H1 (cell line): Measurements from ENCODE around the gene ARMS2.

Source experiments
- BCL11A ChIP-seq, 2 experiments: IDR thresholded peaks; one replicate each; pipeline ENCODE4 v1.6.1; 2011; ENCODE audit warnings: low read depth in 2 of 2, low read length in 2 of 2, mild to moderate bottlenecking in 2 of 2
- EZH2 ChIP-seq: fragments of 200-600 bp; sonication (generic); IDR thresholded peaks from 2 replicates; pipeline ENCODE4 v1.7.1; 2012; ENCODE audit warnings: low read depth, mild to moderate bottlenecking, moderate library complexity, low read length, inconsistent platforms; ENCODE audit not compliant: severe bottlenecking
- GTF2F1 ChIP-seq: IDR thresholded peaks from 2 replicates; pipeline ENCODE4 v1.6.1; 2012; ENCODE audit warnings: low read depth, low read length, improper control_type of control experiment, borderline replicate concordance
- POLR2A ChIP-seq, 2 experiments: IDR thresholded peaks; 1 replicate in 1 of 2; 2 replicates in 1 of 2; pipeline ENCODE4 v1.6.1; 2011; ENCODE audit warnings: low read depth in 2 of 2, low read length in 2 of 2, mild to moderate bottlenecking in 2 of 2; ENCODE audit errors: control extremely low read depth in 1 of 2
- POLR2AphosphoS5 ChIP-seq: IDR thresholded peaks from 2 replicates; pipeline ENCODE4 v1.6.1; 2011; ENCODE audit warnings: low read depth, low read length
- SIRT6 ChIP-seq: IDR thresholded peaks from one replicate; pipeline ENCODE4 v1.7.1; 2012; ENCODE audit warnings: low read length, inconsistent platforms
- TAF1 ChIP-seq: IDR thresholded peaks from 2 replicates; pipeline ENCODE4 v1.6.1; 2011; ENCODE audit warnings: mild to moderate bottlenecking, low read depth, low read length
- TAF7 ChIP-seq: optimal IDR thresholded peaks from 2 replicates; pipeline ENCODE3; 2011; ENCODE audit warnings: low read depth, mild to moderate bottlenecking, inconsistent platforms, low read length, moderate library complexity, borderline replicate concordance
- YY1 ChIP-seq: IDR thresholded peaks from 2 replicates; pipeline ENCODE4 v1.6.1; 2011; ENCODE audit warnings: low read depth, mild to moderate bottlenecking, low read length
- TF ChIP-seq, protein P1 (sequence below), 3 experiments: IDR thresholded peaks; 1 replicate in 2 of 3; 2 replicates in 1 of 3; pipeline versions ENCODE4 v1.5.1 to v1.6.1; 2011; ENCODE audit warnings: low read length in 3 of 3, mild to moderate bottlenecking in 3 of 3, inconsistent platforms in 2 of 3, low read depth in 1 of 3, moderate library complexity in 1 of 3; ENCODE audit not compliant: insufficient read depth in 1 of 3; ENCODE audit errors: control extremely low read depth in 1 of 3
- TF ChIP-seq, protein P2 (sequence below): IDR thresholded peaks from 2 replicates; pipeline ENCODE4 v1.6.1; 2012; ENCODE audit warnings: inconsistent platforms

DNA sequence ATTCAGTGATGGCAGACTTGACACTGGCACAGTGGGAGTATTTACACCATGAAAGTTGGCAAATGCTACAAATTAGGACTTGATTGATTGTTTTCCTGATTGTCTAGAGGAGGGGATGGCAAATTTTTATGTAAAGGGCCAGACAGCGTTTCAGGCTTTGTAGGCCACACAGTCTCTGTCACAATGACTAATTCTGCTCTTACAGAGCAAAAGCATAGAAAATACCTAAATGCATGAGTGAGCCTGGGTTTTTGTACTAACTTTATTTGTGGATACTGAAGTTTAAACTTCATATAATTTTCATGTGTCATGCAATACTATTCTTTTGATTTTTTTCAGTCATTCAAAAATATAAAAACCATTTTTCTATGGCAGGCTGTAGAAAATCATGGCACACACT is 9.0 kb upstream of the ARMS2 start:
- TF ChIP-seq, protein P1, sequence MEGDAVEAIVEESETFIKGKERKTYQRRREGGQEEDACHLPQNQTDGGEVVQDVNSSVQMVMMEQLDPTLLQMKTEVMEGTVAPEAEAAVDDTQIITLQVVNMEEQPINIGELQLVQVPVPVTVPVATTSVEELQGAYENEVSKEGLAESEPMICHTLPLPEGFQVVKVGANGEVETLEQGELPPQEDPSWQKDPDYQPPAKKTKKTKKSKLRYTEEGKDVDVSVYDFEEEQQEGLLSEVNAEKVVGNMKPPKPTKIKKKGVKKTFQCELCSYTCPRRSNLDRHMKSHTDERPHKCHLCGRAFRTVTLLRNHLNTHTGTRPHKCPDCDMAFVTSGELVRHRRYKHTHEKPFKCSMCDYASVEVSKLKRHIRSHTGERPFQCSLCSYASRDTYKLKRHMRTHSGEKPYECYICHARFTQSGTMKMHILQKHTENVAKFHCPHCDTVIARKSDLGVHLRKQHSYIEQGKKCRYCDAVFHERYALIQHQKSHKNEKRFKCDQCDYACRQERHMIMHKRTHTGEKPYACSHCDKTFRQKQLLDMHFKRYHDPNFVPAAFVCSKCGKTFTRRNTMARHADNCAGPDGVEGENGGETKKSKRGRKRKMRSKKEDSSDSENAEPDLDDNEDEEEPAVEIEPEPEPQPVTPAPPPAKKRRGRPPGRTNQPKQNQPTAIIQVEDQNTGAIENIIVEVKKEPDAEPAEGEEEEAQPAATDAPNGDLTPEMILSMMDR (IDR thresholded peaks at IDR 0.05; ENCODE audit: control extremely low read depth in 1 of 3, insufficient read depth in 1 of 3, low read depth in 1 of 3, low read length in 3 of 3), result no peak
- no peak for TF ChIP-seq POLR2AphosphoS5
- TF ChIP-seq TAF1, result no peak
- TF ChIP-seq EZH2, result no peak
- no peak for TF ChIP-seq SIRT6
- TF ChIP-seq POLR2A (IDR thresholded peaks at IDR 0.05; ENCODE audit: control extremely low read depth in 1 of 2, low read depth in 2 of 2, low read length in 2 of 2), result no peak
- TF ChIP-seq BCL11A (IDR thresholded peaks at IDR 0.05; ENCODE audit: low read depth in 2 of 2, low read length in 2 of 2), result no peak
- no peak for TF ChIP-seq TAF7
- no peak for TF ChIP-seq GTF2F1
- no peak for TF ChIP-seq YY1
- TF ChIP-seq, protein P2, sequence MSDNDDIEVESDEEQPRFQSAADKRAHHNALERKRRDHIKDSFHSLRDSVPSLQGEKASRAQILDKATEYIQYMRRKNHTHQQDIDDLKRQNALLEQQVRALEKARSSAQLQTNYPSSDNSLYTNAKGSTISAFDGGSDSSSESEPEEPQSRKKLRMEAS, result no peak
